ENCODE data around the gene NME4. TPM values are rescaled to one million over a fixed set of nuclear protein-coding genes. Genes with fewer than 3 reads are reported as not detected.

NME4 gene
- polyA plus RNA-seq, 1 donor (not counting 4 experiments of a cell fraction or from before 2014, with no cell fraction given): 141 TPM

GRCh38 chr16:426115-426905, 29.3 kb downstream of the NME4 start:
- no peak for DNase-seq (ENCODE audit: low read depth, low spot score)
- Histone ChIP-seq H3K27me3 (ENCODE audit: control insufficient read depth, extremely low read depth, insufficient read depth, low read length) (no peaks in the 10 kb centered on the region), H3K9ac (ENCODE audit: control insufficient read depth, extremely low read depth, insufficient read depth, low read length) (peak overlapping the region; percentile 69), H2AFZ (ENCODE audit: control insufficient read depth, low read length) (no peak overlapping the region), H3K4me3 (ENCODE audit: control insufficient read depth in 2 of 3, extremely low read depth in 1 of 3, insufficient read depth in 2 of 3, low read depth in 1 of 3, low read length in 3 of 3) (peak overlapping the region; percentile 70 to 82 (median 74)), H3K79me2 (ENCODE audit: control insufficient read depth, insufficient read depth, low read length) (peaks cover 35% of the 10 kb centered on the region), H3K27ac (ENCODE audit: control insufficient read depth, insufficient read depth, low read length) (no peak overlapping the region), H3K4me2 (ENCODE audit: control insufficient read depth, extremely low read depth, insufficient read depth, low read depth, low read length) (peak overlapping the region; percentile 70), H4K20me1 (ENCODE audit: control insufficient read depth, extremely low read depth, insufficient read depth, low read length) (peaks cover 6% of the 10 kb centered on the region), H3K36me3 (ENCODE audit: control insufficient read depth in 2 of 2, extremely low read depth in 1 of 2, insufficient read depth in 2 of 2, low read length in 2 of 2) (peaks cover 0 to 3% of the 10 kb centered on the region in 2 experiments), H3K4me1 (ENCODE audit: control insufficient read depth, extremely low read depth, insufficient read depth, low read length) (peaks cover 32% of the 10 kb centered on the region), H3K9me3 (ENCODE audit: control insufficient read depth, low read depth, low read length) (no peaks in the 10 kb centered on the region), H3K9me1 (ENCODE audit: control insufficient read depth, extremely low read depth, insufficient read depth, low read length) (peaks cover 5% of the 10 kb centered on the region)
- dilution Hi-C loops (cut with MboI; ENCODE audit: extremely low pct_ligation_motif_present, low sequenced_read_pairs): no loop called here
- TF ChIP-seq CTCF (optimal IDR thresholded peaks at IDR 0.05 in 1 of 3, IDR thresholded peaks at IDR 0.05 in 1 of 3, conservative IDR thresholded peaks at IDR 0.05 in 1 of 3; ENCODE audit: extremely low read depth in 1 of 3, insufficient read depth in 2 of 3, low read length in 3 of 3): no peak
- no peak for TF ChIP-seq EZH2 (IDR thresholded peaks at IDR 0.05; ENCODE audit: low read length)
- FAIRE-seq: no peak

DNA sequence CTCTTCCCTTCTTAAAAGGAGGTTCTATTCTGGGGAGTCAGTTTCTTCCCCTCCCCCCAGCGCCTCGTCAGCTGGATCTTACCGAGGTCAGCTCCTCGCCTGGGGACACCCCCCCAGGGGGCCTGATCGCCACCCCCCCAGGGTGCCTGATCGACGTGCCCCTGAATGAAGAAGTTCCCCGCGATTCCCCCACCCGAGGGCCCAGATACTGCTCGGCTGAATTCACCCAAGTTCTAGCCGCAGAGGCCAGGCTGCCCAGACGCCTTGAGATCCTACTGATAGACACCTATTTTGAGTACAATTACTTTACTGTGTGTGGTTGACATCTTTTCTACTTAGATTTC, 29.9 kb downstream of the NME4 start:
- no peaks in the 10 kb centered on the region for H3K27me3 ChIP-seq (ENCODE audit: control insufficient read depth, extremely low read depth, insufficient read depth, low read length)
- H3K36me3 ChIP-seq (ENCODE audit: control insufficient read depth in 2 of 2, extremely low read depth in 1 of 2, insufficient read depth in 2 of 2, low read length in 2 of 2): peaks cover 0 to 3% of the 10 kb centered on the region in 2 experiments
- peaks cover 5% of the 10 kb centered on the region for H3K9me1 ChIP-seq (ENCODE audit: control insufficient read depth, extremely low read depth, insufficient read depth, low read length)
- H3K79me2 ChIP-seq (ENCODE audit: control insufficient read depth, insufficient read depth, low read length): peaks cover 37% of the 10 kb centered on the region
- peak overlapping the region; percentile 70 to 82 (median 74) for H3K4me3 ChIP-seq (ENCODE audit: control insufficient read depth in 2 of 3, extremely low read depth in 1 of 3, insufficient read depth in 2 of 3, low read depth in 1 of 3, low read length in 3 of 3)
- peaks cover 32% of the 10 kb centered on the region for H3K4me1 ChIP-seq (ENCODE audit: control insufficient read depth, extremely low read depth, insufficient read depth, low read length)
- no peak for TF ChIP-seq EZH2 (IDR thresholded peaks at IDR 0.05; ENCODE audit: low read length)
- TF ChIP-seq CTCF (optimal IDR thresholded peaks at IDR 0.05 in 1 of 3, IDR thresholded peaks at IDR 0.05 in 1 of 3, conservative IDR thresholded peaks at IDR 0.05 in 1 of 3; ENCODE audit: extremely low read depth in 1 of 3, insufficient read depth in 2 of 3, low read length in 3 of 3): no peak
- no peak overlapping the region for H2AFZ ChIP-seq (ENCODE audit: control insufficient read depth, low read length)
- peak overlapping the region; percentile 70 for H3K4me2 ChIP-seq (ENCODE audit: control insufficient read depth, extremely low read depth, insufficient read depth, low read depth, low read length)
- DNase-seq (ENCODE audit: low read depth, low spot score) (no peak), FAIRE-seq (no peak)
- H3K9ac ChIP-seq (ENCODE audit: control insufficient read depth, extremely low read depth, insufficient read depth, low read length): peak overlapping the region; percentile 69
- dilution Hi-C loops (cut with MboI; ENCODE audit: extremely low pct_ligation_motif_present, low sequenced_read_pairs): no loop called here
- H4K20me1 ChIP-seq (ENCODE audit: control insufficient read depth, extremely low read depth, insufficient read depth, low read length): peaks cover 6% of the 10 kb centered on the region
- no peak overlapping the region for H3K27ac ChIP-seq (ENCODE audit: control insufficient read depth, insufficient read depth, low read length)
- no peaks in the 10 kb centered on the region for H3K9me3 ChIP-seq (ENCODE audit: control insufficient read depth, low read depth, low read length)
